NAMALWA (cell line): ENCODE results near the gene USF2.

Experiments used
- DNase-seq: peaks from one replicate; pipeline ENCODE4 v3.0.0-alpha.2; 2015; ENCODE audit warnings: low spot score

The USF2 gene

GRCh38 chr19:35321291-35321690, 52.5 kb downstream of the USF2 start:
- peak; percentile 30 for DNase-seq

- no peak for DNase-seq
These were observed 53.3 kb downstream of the USF2 start for GRCh38 chr19:35322014-35322413.

- no peak for DNase-seq
These were observed 58.9 kb downstream of the USF2 start for GRCh38 chr19:35327642-35328041.

- DNase-seq: peak; percentile 85
These were observed 60.1 kb downstream of the USF2 start, which contains the start of gene CD22 for GRCh38 chr19:35328851-35329285. Gene CD22 (plus strand): TSS chr19:35329187. CDS start chr19:35332041, 2,854 bp downstream.

GRCh38 chr19:35329323-35329722, 60.6 kb downstream of the USF2 start:
- DNase-seq: no peak
